Measurements from ENCODE around the gene DRGX.
A peak's percentile ranks its signal among the peaks of the same experiment; 100 is the strongest.

Gene DRGX

DNA sequence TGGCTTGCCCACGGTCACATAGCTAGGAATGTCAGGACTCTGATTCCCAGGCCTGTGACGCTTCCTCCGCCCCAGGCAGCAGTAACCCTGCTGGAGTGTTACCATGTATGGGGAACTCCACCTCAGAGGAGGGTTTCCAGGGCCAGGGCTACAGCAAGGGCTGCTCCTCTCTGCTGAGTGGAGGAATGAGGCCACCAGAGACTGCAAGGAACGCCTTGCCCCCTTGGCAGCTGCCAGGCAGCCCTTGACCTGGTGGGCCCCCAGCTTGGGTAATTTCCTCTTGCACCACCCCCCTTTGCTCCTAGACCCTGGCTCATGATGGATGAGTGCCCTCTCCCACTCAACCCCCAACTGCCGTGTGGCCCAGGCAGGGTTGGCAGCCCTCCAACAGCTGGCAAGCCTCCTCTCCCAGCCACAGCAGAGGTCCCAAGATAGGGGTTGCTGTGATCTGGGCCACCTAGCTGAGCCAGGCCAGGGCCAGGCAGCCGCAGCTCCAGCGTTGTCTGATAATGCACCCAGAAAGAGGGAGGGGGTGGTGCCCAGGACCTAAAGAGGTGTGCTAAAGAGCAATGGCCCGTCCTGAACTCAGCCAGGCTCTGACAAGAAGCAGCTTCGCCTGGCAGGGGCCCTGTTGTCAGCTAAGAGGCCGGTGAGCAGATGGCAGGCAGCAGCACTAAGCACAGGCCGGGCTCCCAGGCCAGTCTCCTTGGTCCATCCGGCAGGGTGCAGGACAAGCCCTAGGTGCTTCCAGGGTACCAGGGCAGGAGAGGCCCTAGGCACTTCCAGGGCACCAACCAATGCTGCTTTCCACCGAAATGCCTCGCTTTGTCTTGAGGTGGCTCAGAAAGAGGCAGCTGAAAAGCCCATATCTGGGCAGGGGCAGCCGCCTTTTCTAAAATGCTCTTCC, 35.4 kb downstream of the DRGX start:
- peaks cover 3% of the 10 kb centered on the region for H3K79me2 ChIP-seq (ENCODE audit: control insufficient read depth, insufficient read depth, low read length, poor library complexity)
- H2BK12ac ChIP-seq (ENCODE audit: low read length), result peak overlapping the region; percentile 25
- no peaks in the 10 kb centered on the region for H3K36me3 ChIP-seq (ENCODE audit: control insufficient read depth in 1 of 2, insufficient read depth in 2 of 2, low read length in 2 of 2)
- H3K23ac ChIP-seq (ENCODE audit: low read length), result no peak overlapping the region
- DNase-seq, result peak in 1 of 2 donors; percentile 4
- peaks cover 5% of the 10 kb centered on the region for H3K79me1 ChIP-seq (ENCODE audit: low read length)
- no peak overlapping the region for H4K8ac ChIP-seq (ENCODE audit: low read depth, low read length)
- H3K9me3 ChIP-seq (ENCODE audit: insufficient read depth, low read depth, low read length), result no peaks in the 10 kb centered on the region
- peak overlapping the region; percentile 1 for H2AK5ac ChIP-seq (ENCODE audit: low read length)
- no peak overlapping the region for H2AFZ ChIP-seq (ENCODE audit: insufficient read depth, low read length, poor library complexity)
- H3K14ac ChIP-seq (ENCODE audit: low read length), result peak overlapping the region; percentile 25
- H3K4me3 ChIP-seq (ENCODE audit: low read depth, low read length), result no peak overlapping the region
- peak overlapping the region; percentile 38 for H3K27ac ChIP-seq (ENCODE audit: low read depth, low read length)
- H3K4me2 ChIP-seq (ENCODE audit: low read length), result peak overlapping the region; percentile 7
- peak overlapping the region; percentile 12 for H3K4ac ChIP-seq (ENCODE audit: low read depth, low read length)
- H2BK5ac ChIP-seq (ENCODE audit: low read depth, low read length, poor library complexity), result no peak overlapping the region
- no peaks in the 10 kb centered on the region for H3K27me3 ChIP-seq (ENCODE audit: insufficient read depth, low read length)
- H3K4me1 ChIP-seq (ENCODE audit: control insufficient read depth in 1 of 2, insufficient read depth in 2 of 2, low read length in 2 of 2), result peaks cover 12 to 14% of the 10 kb centered on the region in 2 experiments
- no CpG with 5 or more reads among the region's 15 CpGs for WGBS (ENCODE audit: extremely low coverage, insufficient coverage, insufficient read length)
- H3K18ac ChIP-seq (ENCODE audit: low read length), result peak overlapping the region; percentile 25
- peak overlapping the region; percentile 31 for H4K91ac ChIP-seq (ENCODE audit: low read depth, low read length)
- H2BK120ac ChIP-seq (ENCODE audit: insufficient read depth, low read length, poor library complexity), result peak overlapping the region; percentile 27
- H3K9ac ChIP-seq (ENCODE audit: low read length), result no peak overlapping the region
- H4K12ac ChIP-seq (ENCODE audit: low read depth, low read length), result no peak overlapping the region

DNA sequence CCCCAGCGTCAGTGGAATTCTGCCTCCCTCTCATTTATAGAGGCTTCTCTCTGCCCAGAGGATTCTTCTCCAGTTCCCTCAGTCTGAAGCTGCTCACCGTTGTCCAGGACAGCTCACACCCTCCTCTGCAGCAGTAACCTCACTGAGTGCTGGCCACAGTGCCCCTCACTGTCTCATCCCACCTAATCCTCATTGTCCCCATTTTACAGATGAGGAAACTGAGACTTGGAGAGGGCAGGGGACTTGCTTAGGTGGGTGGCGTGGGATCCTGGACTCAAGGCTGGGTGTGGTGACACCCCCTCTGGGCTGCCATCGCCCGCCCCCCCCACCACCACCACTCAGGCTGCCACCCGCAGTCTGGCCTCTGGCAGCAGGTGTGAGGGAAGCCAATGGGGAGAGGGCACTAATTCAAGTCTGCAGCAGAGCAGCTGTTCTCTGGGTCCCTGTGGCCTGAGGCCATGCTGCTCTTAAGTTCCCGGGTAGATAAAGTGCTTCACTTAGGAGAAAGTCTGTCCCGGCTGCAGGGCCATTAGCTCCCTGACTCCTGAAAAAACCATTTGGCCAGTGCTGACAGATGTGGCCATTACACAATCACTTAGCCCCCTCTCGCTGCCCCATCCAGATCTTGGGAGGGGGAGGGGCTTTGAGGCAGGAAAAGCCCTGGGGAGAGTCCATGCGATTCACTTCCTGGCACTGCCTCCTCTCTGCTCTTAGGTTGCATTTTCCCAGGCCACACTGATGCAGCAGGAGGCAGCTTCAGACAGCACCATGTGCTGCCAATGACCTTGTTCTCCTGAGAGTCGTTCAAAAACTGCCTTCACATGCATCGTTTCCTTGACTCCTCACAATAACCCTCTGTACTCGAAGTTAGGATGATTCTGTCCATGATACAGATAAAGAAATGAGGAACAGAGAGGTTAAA, 36.3 kb downstream of the DRGX start:
- no peak overlapping the region for H3K14ac ChIP-seq (ENCODE audit: low read length)
- no peak overlapping the region for H2AFZ ChIP-seq (ENCODE audit: insufficient read depth, low read length, poor library complexity)
- no peak for DNase-seq
- peaks cover 12 to 14% of the 10 kb centered on the region in 2 experiments for H3K4me1 ChIP-seq (ENCODE audit: control insufficient read depth in 1 of 2, insufficient read depth in 2 of 2, low read length in 2 of 2)
- H2BK5ac ChIP-seq (ENCODE audit: low read depth, low read length, poor library complexity), result no peak overlapping the region
- H3K27ac ChIP-seq (ENCODE audit: low read depth, low read length), result peak overlapping the region; percentile 38
- H3K18ac ChIP-seq (ENCODE audit: low read length), result no peak overlapping the region
- no peak overlapping the region for H3K4ac ChIP-seq (ENCODE audit: low read depth, low read length)
- no peak overlapping the region for H4K8ac ChIP-seq (ENCODE audit: low read depth, low read length)
- peak overlapping the region; percentile 7 for H3K4me2 ChIP-seq (ENCODE audit: low read length)
- H3K79me2 ChIP-seq (ENCODE audit: control insufficient read depth, insufficient read depth, low read length, poor library complexity), result peaks cover 3% of the 10 kb centered on the region
- H3K9me3 ChIP-seq (ENCODE audit: insufficient read depth, low read depth, low read length), result no peaks in the 10 kb centered on the region
- H2AK5ac ChIP-seq (ENCODE audit: low read length), result no peak overlapping the region
- WGBS (ENCODE audit: extremely low coverage, insufficient coverage, insufficient read length), result no CpG with 5 or more reads among the region's 13 CpGs
- H3K79me1 ChIP-seq (ENCODE audit: low read length), result peaks cover 5% of the 10 kb centered on the region
- H3K36me3 ChIP-seq (ENCODE audit: control insufficient read depth in 1 of 2, insufficient read depth in 2 of 2, low read length in 2 of 2), result no peaks in the 10 kb centered on the region
- H3K27me3 ChIP-seq (ENCODE audit: insufficient read depth, low read length), result no peaks in the 10 kb centered on the region
- no peak overlapping the region for H3K4me3 ChIP-seq (ENCODE audit: low read depth, low read length)
- no peak overlapping the region for H2BK12ac ChIP-seq (ENCODE audit: low read length)
- H2BK120ac ChIP-seq (ENCODE audit: insufficient read depth, low read length, poor library complexity), result no peak overlapping the region
- no peak overlapping the region for H3K9ac ChIP-seq (ENCODE audit: low read length)
- H4K91ac ChIP-seq (ENCODE audit: low read depth, low read length), result no peak overlapping the region
- no peak overlapping the region for H4K12ac ChIP-seq (ENCODE audit: low read depth, low read length)
- H3K23ac ChIP-seq (ENCODE audit: low read length), result no peak overlapping the region

DNA sequence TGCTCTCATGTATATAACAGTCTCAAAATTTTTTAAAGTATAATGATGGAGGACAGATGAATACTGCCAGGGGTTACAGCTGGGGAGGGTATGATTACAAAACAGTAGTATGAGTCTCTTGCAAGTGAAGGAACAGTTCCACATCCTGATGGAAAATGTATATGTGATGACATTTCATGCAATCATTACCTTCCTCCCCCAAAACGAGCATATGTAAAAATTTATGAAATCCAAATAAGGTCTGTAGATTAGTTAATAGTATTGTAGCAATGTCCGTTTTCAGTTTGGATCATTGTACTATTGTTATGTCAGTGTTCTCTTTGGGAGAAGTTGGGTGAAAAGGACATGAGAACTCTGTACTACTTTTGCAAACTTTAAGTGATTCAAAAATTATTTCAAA, 38.0 kb downstream of the DRGX start:
- Histone ChIP-seq H3K27me3 (ENCODE audit: insufficient read depth, low read length) (no peaks in the 10 kb centered on the region), H3K79me2 (ENCODE audit: control insufficient read depth, insufficient read depth, low read length, poor library complexity) (peaks cover 3% of the 10 kb centered on the region), H4K91ac (ENCODE audit: low read depth, low read length) (no peak overlapping the region), H3K79me1 (ENCODE audit: low read length) (peaks cover 5% of the 10 kb centered on the region), H3K4ac (ENCODE audit: low read depth, low read length) (no peak overlapping the region), H4K8ac (ENCODE audit: low read depth, low read length) (no peak overlapping the region), H3K18ac (ENCODE audit: low read length) (no peak overlapping the region), H2BK12ac (ENCODE audit: low read length) (no peak overlapping the region), H3K9me3 (ENCODE audit: insufficient read depth, low read depth, low read length) (no peaks in the 10 kb centered on the region), H3K14ac (ENCODE audit: low read length) (no peak overlapping the region), H3K27ac (ENCODE audit: low read depth, low read length) (no peak overlapping the region), H3K23ac (ENCODE audit: low read length) (no peak overlapping the region), H3K4me2 (ENCODE audit: low read length) (no peak overlapping the region), H3K4me3 (ENCODE audit: low read depth, low read length) (no peak overlapping the region), H2AK5ac (ENCODE audit: low read length) (no peak overlapping the region), H4K12ac (ENCODE audit: low read depth, low read length) (no peak overlapping the region), H3K9ac (ENCODE audit: low read length) (no peak overlapping the region), H2AFZ (ENCODE audit: insufficient read depth, low read length, poor library complexity) (no peak overlapping the region), H3K36me3 (ENCODE audit: control insufficient read depth in 1 of 2, insufficient read depth in 2 of 2, low read length in 2 of 2) (no peaks in the 10 kb centered on the region), H2BK5ac (ENCODE audit: low read depth, low read length, poor library complexity) (no peak overlapping the region), H3K4me1 (ENCODE audit: control insufficient read depth in 1 of 2, insufficient read depth in 2 of 2, low read length in 2 of 2) (peaks cover 12 to 14% of the 10 kb centered on the region in 2 experiments), H2BK120ac (ENCODE audit: insufficient read depth, low read length, poor library complexity) (no peak overlapping the region)
- DNase-seq, result no peak
- WGBS (ENCODE audit: extremely low coverage, insufficient coverage, insufficient read length), result no CpG with 5 or more reads among the region's 2 CpGs

DNA sequence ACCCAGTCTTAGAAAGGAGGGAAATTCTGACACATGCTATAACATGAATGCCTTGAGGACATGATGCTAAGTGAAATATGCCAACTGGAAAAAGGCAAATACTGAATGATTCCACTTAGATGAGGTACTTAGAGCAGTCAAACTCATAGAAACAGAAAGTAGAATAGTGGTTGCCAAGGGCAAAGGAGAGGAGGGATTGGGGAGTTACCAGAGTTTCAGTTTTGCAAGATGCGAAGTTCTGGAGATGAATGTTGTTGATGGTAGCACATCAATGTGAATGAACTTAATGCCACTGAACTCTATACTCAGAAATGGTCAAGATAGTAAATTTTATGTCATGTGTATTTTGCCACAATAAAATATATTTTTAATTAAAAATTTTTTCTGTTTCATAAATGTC, 38.9 kb downstream of the DRGX start:
- no peaks in the 10 kb centered on the region for H3K27me3 ChIP-seq (ENCODE audit: insufficient read depth, low read length)
- no peaks in the 10 kb centered on the region for H3K9me3 ChIP-seq (ENCODE audit: insufficient read depth, low read depth, low read length)
- H3K4me1 ChIP-seq (ENCODE audit: control insufficient read depth in 1 of 2, insufficient read depth in 2 of 2, low read length in 2 of 2), result peaks cover 12 to 14% of the 10 kb centered on the region in 2 experiments
- H3K14ac ChIP-seq (ENCODE audit: low read length), result no peak overlapping the region
- H3K79me2 ChIP-seq (ENCODE audit: control insufficient read depth, insufficient read depth, low read length, poor library complexity), result peaks cover 3% of the 10 kb centered on the region
- no peak overlapping the region for H2BK12ac ChIP-seq (ENCODE audit: low read length)
- no peak overlapping the region for H4K8ac ChIP-seq (ENCODE audit: low read depth, low read length)
- H3K4me2 ChIP-seq (ENCODE audit: low read length), result no peak overlapping the region
- H3K79me1 ChIP-seq (ENCODE audit: low read length), result peaks cover 5% of the 10 kb centered on the region
- no peak overlapping the region for H2BK120ac ChIP-seq (ENCODE audit: insufficient read depth, low read length, poor library complexity)
- H2AFZ ChIP-seq (ENCODE audit: insufficient read depth, low read length, poor library complexity), result no peak overlapping the region
- H3K4ac ChIP-seq (ENCODE audit: low read depth, low read length), result no peak overlapping the region
- H4K91ac ChIP-seq (ENCODE audit: low read depth, low read length), result no peak overlapping the region
- H3K18ac ChIP-seq (ENCODE audit: low read length), result no peak overlapping the region
- H2AK5ac ChIP-seq (ENCODE audit: low read length), result no peak overlapping the region
- no peaks in the 10 kb centered on the region for H3K36me3 ChIP-seq (ENCODE audit: control insufficient read depth in 1 of 2, insufficient read depth in 2 of 2, low read length in 2 of 2)
- H2BK5ac ChIP-seq (ENCODE audit: low read depth, low read length, poor library complexity), result no peak overlapping the region
- no peak for DNase-seq
- H3K27ac ChIP-seq (ENCODE audit: low read depth, low read length), result no peak overlapping the region
- WGBS (ENCODE audit: extremely low coverage, insufficient coverage, insufficient read length), result no CpG with 5 or more reads among the region's 1 CpG
- H3K4me3 ChIP-seq (ENCODE audit: low read depth, low read length), result no peak overlapping the region
- H3K23ac ChIP-seq (ENCODE audit: low read length), result no peak overlapping the region
- H4K12ac ChIP-seq (ENCODE audit: low read depth, low read length), result no peak overlapping the region
- H3K9ac ChIP-seq (ENCODE audit: low read length), result no peak overlapping the region
